GM23338 (cell line): ENCODE data around the gene MAPRE2. TPM values are rescaled to one million over a fixed set of nuclear protein-coding genes. Genes with fewer than 3 reads are reported as not detected.

Source experiments
- ATAC-seq: fragments of 200-7000 bp; cut with Tn5 transposase; 3 replicates; pipeline ENCODE4 v1.9.1; 2020
- DNase-seq: peaks from one replicate; pipeline ENCODE4 v3.0.0-alpha.2; 2015; ENCODE audit warnings: low spot score
- H2AFZ ChIP-seq: fragments of 200-600 bp; sonication (generic); 2 replicates; pipeline ENCODE4 v1.8.0; 2016; ENCODE audit warnings: antibody characterized with exemption, mild to moderate bottlenecking, moderate library complexity
- H3F3A ChIP-seq: fragments of 200-600 bp; sonication (generic); replicated peaks from 2 replicates; pipeline ENCODE4 v1.8.0; 2017; ENCODE audit warnings: antibody characterized with exemption, mixed run types, low read depth
- H3K27ac ChIP-seq: fragments of 200-600 bp; sonication (generic); 2 replicates; pipeline ENCODE4 v1.6.1; 2016; ENCODE audit warnings: low read depth
- H3K27me3 ChIP-seq: fragments of 200-600 bp; sonication (generic); 2 replicates; pipeline ENCODE4 v1.8.0; 2016; ENCODE audit warnings: mild to moderate bottlenecking, mixed run types, moderate library complexity; ENCODE audit not compliant: insufficient read depth
- H3K36me3 ChIP-seq: fragments of 200-600 bp; sonication (generic); 2 replicates; pipeline ENCODE4 v1.8.0; 2016; ENCODE audit warnings: mild to moderate bottlenecking; ENCODE audit not compliant: insufficient read depth
- H3K4me1 ChIP-seq: fragments of 200-600 bp; sonication (generic); 2 replicates; pipeline ENCODE4 v1.8.0; 2016; ENCODE audit warnings: mild to moderate bottlenecking, moderate library complexity; ENCODE audit not compliant: insufficient read depth
- H3K4me2 ChIP-seq: fragments of 200-600 bp; sonication (generic); 2 replicates; pipeline ENCODE4 v1.7.1; 2017; ENCODE audit warnings: mixed run types
- H3K4me3 ChIP-seq: fragments of 200-600 bp; sonication (generic); 2 replicates; pipeline ENCODE4 v1.6.1; 2016; ENCODE audit warnings: mixed run types
- H3K79me2 ChIP-seq: fragments of 200-600 bp; sonication (generic); replicated peaks from 2 replicates; pipeline ENCODE4 v1.8.0; 2017; ENCODE audit warnings: mild to moderate bottlenecking; ENCODE audit not compliant: insufficient read depth
- H3K9me2 ChIP-seq: fragments of 200-600 bp; sonication (generic); 2 replicates; pipeline ENCODE4 v1.8.0; 2017; ENCODE audit not compliant: insufficient read depth
- H4K20me1 ChIP-seq: fragments of 200-600 bp; sonication (generic); replicated peaks from 2 replicates; pipeline ENCODE4 v1.8.0; 2017; ENCODE audit warnings: mild to moderate bottlenecking; ENCODE audit not compliant: insufficient read depth
- H3K27ac Mint-ChIP-seq: 2 replicates; pipeline ENCODE4 v1.8.0; 2020; ENCODE audit warnings: inconsistent platforms, mild to moderate bottlenecking, moderate library complexity, mixed read lengths
- H3K27me3 Mint-ChIP-seq: 3 replicates; pipeline ENCODE4 v1.8.0; 2022; ENCODE audit warnings: low read depth, mild to moderate bottlenecking, moderate library complexity, mixed read lengths, inconsistent platforms; ENCODE audit not compliant: insufficient read depth, poor library complexity
- H3K36me3 Mint-ChIP-seq: 3 replicates; pipeline ENCODE4 v1.8.0; 2021; ENCODE audit warnings: low read depth, mild to moderate bottlenecking, inconsistent platforms, moderate library complexity, mixed read lengths
- H3K4me1 Mint-ChIP-seq: 3 replicates; pipeline ENCODE4 v1.8.0; 2020; ENCODE audit warnings: mild to moderate bottlenecking, inconsistent platforms, mixed read lengths
- H3K4me3 Mint-ChIP-seq: 3 replicates; pipeline ENCODE4 v1.8.0; 2021; ENCODE audit warnings: moderate library complexity, mild to moderate bottlenecking, inconsistent platforms, mixed read lengths
- H3K9me3 Mint-ChIP-seq: 3 replicates; pipeline ENCODE4 v1.8.0; 2020; ENCODE audit warnings: moderate library complexity, mild to moderate bottlenecking, inconsistent platforms, mixed read lengths
- CREB1 ChIP-seq: fragments of 250-450 bp; sonication (Bioruptor Pico); IDR thresholded peaks from 2 replicates; pipeline ENCODE4 v1.5.0; 2020; ENCODE audit warnings: low read depth, mild to moderate bottlenecking, moderate library complexity
- EZH2 ChIP-seq: fragments of 200-600 bp; sonication (generic); IDR thresholded peaks from one replicate; pipeline ENCODE4 v1.8.0; 2017; ENCODE audit warnings: antibody characterized with exemption, mild to moderate bottlenecking, low read depth; ENCODE audit not compliant: unreplicated experiment
- EZH2phosphoT487 ChIP-seq: fragments of 200-600 bp; sonication (generic); IDR thresholded peaks from one replicate; pipeline ENCODE4 v1.8.1; 2018; ENCODE audit warnings: antibody characterized with exemption; ENCODE audit not compliant: unreplicated experiment
- JUNB ChIP-seq: IDR thresholded peaks from one replicate; pipeline ENCODE4 v1.6.1; 2016; ENCODE audit warnings: antibody characterized with exemption; ENCODE audit not compliant: unreplicated experiment
- NANOG ChIP-seq: IDR thresholded peaks from 2 replicates; pipeline ENCODE4 v1.6.1; 2016; ENCODE audit warnings: antibody characterized with exemption, borderline replicate concordance
- POLR2AphosphoS5 ChIP-seq: IDR thresholded peaks from 2 replicates; pipeline ENCODE4 v1.6.1; 2016; ENCODE audit warnings: antibody characterized with exemption, low read depth
- REST ChIP-seq: IDR thresholded peaks from one replicate; pipeline ENCODE4 v1.6.1; 2018; ENCODE audit warnings: antibody characterized with exemption; ENCODE audit not compliant: unreplicated experiment
- STAT1 ChIP-seq: IDR thresholded peaks from one replicate; pipeline ENCODE4 v1.6.1; 2016; ENCODE audit warnings: antibody characterized with exemption; ENCODE audit not compliant: unreplicated experiment
- ZNF114 ChIP-seq: fragments of 250-450 bp; sonication (Bioruptor Pico); IDR thresholded peaks from 2 replicates; pipeline ENCODE4 v1.5.0; 2020; ENCODE audit warnings: mild to moderate bottlenecking, moderate library complexity
- ZNF331 ChIP-seq: fragments of 250-450 bp; sonication (Bioruptor Pico); IDR thresholded peaks from 2 replicates; pipeline ENCODE4 v1.5.0; 2020; ENCODE audit warnings: low read depth, mild to moderate bottlenecking, moderate library complexity
- polyA plus RNA-seq: library from polyadenylated mRNA; unstranded; fragments of >200 nt; fragmentation: Nextera tagmentation; extraction: Ambion mirVana; gene quantifications from 2 replicates; pipeline ENCODE4 v1.2.1, GENCODE V29; 2016
- total RNA-seq: library from RNA; depleted of rRNA; stranded (reverse); fragments of >200 nt; shearing (Covaris generic); gene quantifications from 2 replicates; pipeline ENCODE4 v1.2.3, GENCODE V29; 2014
- TF ChIP-seq, protein P1 (sequence below): fragments of 250-450 bp; sonication (Bioruptor Pico); IDR thresholded peaks from 2 replicates; pipeline ENCODE4 v1.5.0; 2020; ENCODE audit warnings: mild to moderate bottlenecking, moderate library complexity
- TF ChIP-seq, protein P2 (sequence below): IDR thresholded peaks from 2 replicates; pipeline ENCODE4 v1.6.1; 2016; ENCODE audit warnings: antibody characterized with exemption
- TF ChIP-seq, protein P3 (sequence below), 2 experiments: fragments of 200-600 bp in 1 of 2; sonication (generic) in 1 of 2; conservative IDR thresholded peaks; 2 replicates each; pipeline versions ENCODE4 v1.5.1 to v1.6.1; 2016 to 2017; ENCODE audit warnings: antibody characterized with exemption in 2 of 2, low read depth in 2 of 2, mild to moderate bottlenecking in 2 of 2, moderate library complexity in 1 of 2

MAPRE2 gene
- total and polyA plus RNA-seq, 2 experiments from 2014 or later: 17.8 to 40.4 TPM

GRCh38 chr18:35116784-35117318, 75.6 kb downstream of the MAPRE2 start:
- Histone ChIP-seq H3K9me2 (no peaks in the 10 kb centered on the region), H3K27me3 (no peaks in the 10 kb centered on the region), H3K4me2 (no peak overlapping the region), H4K20me1 (0 out of 2 replicates have a peak, but pooled peaks cover 9% of the 10 kb centered on the region), H3F3A (no peaks in the 10 kb centered on the region), H2AFZ (no peak overlapping the region), H3K36me3 (no peaks in the 10 kb centered on the region), H3K27ac (no peak overlapping the region), H3K79me2 (0 out of 2 replicates have a peak, but pooled peaks cover 6% of the 10 kb centered on the region), H3K4me1 (no peaks in the 10 kb centered on the region), H3K4me3 (no peak overlapping the region)
- H3K4me1 Mint-ChIP-seq: peaks cover 16% of the 10 kb centered on the region
- peaks cover 6% of the 10 kb centered on the region for H3K27me3 Mint-ChIP-seq
- TF ChIP-seq ZNF114 (CRISPR knock-in tag) (no peak), ZNF331 (CRISPR knock-in tag) (no peak), POLR2AphosphoS5 (no peak), REST (no peak), CREB1 (no peak), JUNB (no peak), NANOG (no peak), EZH2 (no peak), EZH2phosphoT487 (no peak), STAT1 (no peak)
- TF ChIP-seq, protein P1, sequence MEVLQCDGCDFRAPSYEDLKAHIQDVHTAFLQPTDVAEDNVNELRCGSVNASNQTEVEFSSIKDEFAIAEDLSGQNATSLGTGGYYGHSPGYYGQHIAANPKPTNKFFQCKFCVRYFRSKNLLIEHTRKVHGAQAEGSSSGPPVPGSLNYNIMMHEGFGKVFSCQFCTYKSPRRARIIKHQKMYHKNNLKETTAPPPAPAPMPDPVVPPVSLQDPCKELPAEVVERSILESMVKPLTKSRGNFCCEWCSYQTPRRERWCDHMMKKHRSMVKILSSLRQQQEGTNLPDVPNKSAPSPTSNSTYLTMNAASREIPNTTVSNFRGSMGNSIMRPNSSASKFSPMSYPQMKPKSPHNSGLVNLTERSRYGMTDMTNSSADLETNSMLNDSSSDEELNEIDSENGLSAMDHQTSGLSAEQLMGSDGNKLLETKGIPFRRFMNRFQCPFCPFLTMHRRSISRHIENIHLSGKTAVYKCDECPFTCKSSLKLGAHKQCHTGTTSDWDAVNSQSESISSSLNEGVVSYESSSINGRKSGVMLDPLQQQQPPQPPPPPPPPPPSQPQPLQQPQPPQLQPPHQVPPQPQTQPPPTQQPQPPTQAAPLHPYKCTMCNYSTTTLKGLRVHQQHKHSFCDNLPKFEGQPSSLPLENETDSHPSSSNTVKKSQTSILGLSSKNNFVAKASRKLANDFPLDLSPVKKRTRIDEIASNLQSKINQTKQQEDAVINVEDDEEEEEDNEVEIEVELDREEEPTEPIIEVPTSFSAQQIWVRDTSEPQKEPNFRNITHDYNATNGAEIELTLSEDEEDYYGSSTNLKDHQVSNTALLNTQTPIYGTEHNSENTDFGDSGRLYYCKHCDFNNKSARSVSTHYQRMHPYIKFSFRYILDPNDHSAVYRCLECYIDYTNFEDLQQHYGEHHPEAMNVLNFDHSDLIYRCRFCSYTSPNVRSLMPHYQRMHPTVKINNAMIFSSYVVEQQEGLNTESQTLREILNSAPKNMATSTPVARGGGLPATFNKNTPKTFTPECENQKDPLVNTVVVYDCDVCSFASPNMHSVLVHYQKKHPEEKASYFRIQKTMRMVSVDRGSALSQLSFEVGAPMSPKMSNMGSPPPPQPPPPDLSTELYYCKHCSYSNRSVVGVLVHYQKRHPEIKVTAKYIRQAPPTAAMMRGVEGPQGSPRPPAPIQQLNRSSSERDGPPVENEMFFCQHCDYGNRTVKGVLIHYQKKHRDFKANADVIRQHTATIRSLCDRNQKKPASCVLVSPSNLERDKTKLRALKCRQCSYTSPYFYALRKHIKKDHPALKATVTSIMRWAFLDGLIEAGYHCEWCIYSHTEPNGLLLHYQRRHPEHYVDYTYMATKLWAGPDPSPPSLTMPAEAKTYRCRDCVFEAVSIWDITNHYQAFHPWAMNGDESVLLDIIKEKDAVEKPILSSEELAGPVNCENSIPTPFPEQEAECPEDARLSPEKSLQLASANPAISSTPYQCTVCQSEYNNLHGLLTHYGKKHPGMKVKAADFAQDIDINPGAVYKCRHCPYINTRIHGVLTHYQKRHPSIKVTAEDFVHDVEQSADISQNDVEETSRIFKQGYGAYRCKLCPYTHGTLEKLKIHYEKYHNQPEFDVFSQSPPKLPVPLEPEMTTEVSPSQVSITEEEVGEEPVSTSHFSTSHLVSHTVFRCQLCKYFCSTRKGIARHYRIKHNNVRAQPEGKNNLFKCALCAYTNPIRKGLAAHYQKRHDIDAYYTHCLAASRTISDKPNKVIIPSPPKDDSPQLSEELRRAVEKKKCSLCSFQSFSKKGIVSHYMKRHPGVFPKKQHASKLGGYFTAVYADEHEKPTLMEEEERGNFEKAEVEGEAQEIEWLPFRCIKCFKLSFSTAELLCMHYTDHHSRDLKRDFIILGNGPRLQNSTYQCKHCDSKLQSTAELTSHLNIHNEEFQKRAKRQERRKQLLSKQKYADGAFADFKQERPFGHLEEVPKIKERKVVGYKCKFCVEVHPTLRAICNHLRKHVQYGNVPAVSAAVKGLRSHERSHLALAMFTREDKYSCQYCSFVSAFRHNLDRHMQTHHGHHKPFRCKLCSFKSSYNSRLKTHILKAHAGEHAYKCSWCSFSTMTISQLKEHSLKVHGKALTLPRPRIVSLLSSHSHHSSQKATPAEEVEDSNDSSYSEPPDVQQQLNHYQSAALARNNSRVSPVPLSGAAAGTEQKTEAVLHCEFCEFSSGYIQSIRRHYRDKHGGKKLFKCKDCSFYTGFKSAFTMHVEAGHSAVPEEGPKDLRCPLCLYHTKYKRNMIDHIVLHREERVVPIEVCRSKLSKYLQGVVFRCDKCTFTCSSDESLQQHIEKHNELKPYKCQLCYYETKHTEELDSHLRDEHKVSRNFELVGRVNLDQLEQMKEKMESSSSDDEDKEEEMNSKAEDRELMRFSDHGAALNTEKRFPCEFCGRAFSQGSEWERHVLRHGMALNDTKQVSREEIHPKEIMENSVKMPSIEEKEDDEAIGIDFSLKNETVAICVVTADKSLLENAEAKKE (CRISPR knock-in tag): no peak
- TF ChIP-seq, protein P2, sequence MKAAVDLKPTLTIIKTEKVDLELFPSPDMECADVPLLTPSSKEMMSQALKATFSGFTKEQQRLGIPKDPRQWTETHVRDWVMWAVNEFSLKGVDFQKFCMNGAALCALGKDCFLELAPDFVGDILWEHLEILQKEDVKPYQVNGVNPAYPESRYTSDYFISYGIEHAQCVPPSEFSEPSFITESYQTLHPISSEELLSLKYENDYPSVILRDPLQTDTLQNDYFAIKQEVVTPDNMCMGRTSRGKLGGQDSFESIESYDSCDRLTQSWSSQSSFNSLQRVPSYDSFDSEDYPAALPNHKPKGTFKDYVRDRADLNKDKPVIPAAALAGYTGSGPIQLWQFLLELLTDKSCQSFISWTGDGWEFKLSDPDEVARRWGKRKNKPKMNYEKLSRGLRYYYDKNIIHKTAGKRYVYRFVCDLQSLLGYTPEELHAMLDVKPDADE: no peak
- TF ChIP-seq, protein P3, sequence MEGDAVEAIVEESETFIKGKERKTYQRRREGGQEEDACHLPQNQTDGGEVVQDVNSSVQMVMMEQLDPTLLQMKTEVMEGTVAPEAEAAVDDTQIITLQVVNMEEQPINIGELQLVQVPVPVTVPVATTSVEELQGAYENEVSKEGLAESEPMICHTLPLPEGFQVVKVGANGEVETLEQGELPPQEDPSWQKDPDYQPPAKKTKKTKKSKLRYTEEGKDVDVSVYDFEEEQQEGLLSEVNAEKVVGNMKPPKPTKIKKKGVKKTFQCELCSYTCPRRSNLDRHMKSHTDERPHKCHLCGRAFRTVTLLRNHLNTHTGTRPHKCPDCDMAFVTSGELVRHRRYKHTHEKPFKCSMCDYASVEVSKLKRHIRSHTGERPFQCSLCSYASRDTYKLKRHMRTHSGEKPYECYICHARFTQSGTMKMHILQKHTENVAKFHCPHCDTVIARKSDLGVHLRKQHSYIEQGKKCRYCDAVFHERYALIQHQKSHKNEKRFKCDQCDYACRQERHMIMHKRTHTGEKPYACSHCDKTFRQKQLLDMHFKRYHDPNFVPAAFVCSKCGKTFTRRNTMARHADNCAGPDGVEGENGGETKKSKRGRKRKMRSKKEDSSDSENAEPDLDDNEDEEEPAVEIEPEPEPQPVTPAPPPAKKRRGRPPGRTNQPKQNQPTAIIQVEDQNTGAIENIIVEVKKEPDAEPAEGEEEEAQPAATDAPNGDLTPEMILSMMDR (conservative IDR thresholded peaks at IDR 0.05; ENCODE audit: low read depth in 2 of 2): no peak
- ATAC-seq (no peak), DNase-seq (no peak)
- no peak overlapping the region for H3K4me3 Mint-ChIP-seq
- H3K27ac Mint-ChIP-seq: no peak overlapping the region
- no peaks in the 10 kb centered on the region for H3K9me3 Mint-ChIP-seq
- peaks cover 10% of the 10 kb centered on the region; the same call in 1 of the 3 replicates for H3K36me3 Mint-ChIP-seq
